Measurements from ENCODE around the gene PREPL.

DNA sequence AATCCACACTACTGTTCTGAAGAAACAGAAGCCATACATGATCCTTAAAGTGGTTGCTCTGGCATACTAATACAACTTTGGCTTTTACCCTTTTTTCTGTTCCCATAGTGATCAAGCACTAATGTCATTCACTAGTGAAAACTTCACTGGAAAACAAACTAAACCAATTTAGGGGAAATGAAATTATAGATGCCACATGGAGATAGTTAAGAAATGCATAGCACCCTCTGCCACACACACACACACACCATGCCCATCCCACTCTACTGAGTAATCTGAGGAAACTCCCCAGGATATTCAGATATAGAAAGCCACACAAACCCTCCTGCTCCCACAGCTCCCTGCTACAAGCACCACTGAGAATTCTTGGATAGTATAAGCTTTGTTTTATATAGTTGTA is 46.9 kb downstream of the PREPL start:
- TF ChIP-seq, protein P1, sequence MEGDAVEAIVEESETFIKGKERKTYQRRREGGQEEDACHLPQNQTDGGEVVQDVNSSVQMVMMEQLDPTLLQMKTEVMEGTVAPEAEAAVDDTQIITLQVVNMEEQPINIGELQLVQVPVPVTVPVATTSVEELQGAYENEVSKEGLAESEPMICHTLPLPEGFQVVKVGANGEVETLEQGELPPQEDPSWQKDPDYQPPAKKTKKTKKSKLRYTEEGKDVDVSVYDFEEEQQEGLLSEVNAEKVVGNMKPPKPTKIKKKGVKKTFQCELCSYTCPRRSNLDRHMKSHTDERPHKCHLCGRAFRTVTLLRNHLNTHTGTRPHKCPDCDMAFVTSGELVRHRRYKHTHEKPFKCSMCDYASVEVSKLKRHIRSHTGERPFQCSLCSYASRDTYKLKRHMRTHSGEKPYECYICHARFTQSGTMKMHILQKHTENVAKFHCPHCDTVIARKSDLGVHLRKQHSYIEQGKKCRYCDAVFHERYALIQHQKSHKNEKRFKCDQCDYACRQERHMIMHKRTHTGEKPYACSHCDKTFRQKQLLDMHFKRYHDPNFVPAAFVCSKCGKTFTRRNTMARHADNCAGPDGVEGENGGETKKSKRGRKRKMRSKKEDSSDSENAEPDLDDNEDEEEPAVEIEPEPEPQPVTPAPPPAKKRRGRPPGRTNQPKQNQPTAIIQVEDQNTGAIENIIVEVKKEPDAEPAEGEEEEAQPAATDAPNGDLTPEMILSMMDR (IDR thresholded peaks at IDR 0.05): no peak
- no peak for TF ChIP-seq POLR2A (IDR thresholded peaks at IDR 0.05; ENCODE audit: low read depth)
